MCF 10A (cell line): ENCODE data around the gene CDC42EP1. TPM values are rescaled to one million over a fixed set of nuclear protein-coding genes. Genes with fewer than 3 reads are reported as not detected.
"Not testable (repeated sequence)": the region's sequence is repeated elsewhere in the genome, so short reads cannot be mapped to it uniquely, and the experiment has no call there.

Source experiments
- BruUV-seq: library from RNA; stranded (reverse); fragments of 400-500 nt; replicated peaks from 2 replicates; lab custom pipeline; 2021; lab: Mats Ljungman, UMichigan
- CTCF ChIA-PET: fragments of 300-600 bp; sonication (Branson Sonifier 250); formaldehyde crosslinking; extraction: SDS; loops from one replicate; lab custom pipeline; 2021; ENCODE audit warnings: antibody characterized with exemption, inconsistent platforms; lab: Yijun Ruan, JAX
- POLR2A ChIA-PET: fragments of 300-600, 350-650 bp; sonication (Branson Sonifier 250); formaldehyde crosslinking; extraction: SDS; loops from one replicate; lab custom pipeline; 2020; ENCODE audit warnings: antibody characterized with exemption, inconsistent platforms; lab: Yijun Ruan, JAX
- DNase-seq: peaks from one replicate; pipeline ENCODE4 v3.0.0-alpha.2; 2018; ENCODE audit not compliant: unreplicated experiment
- H3K27ac Mint-ChIP-seq: one replicate; pipeline ENCODE4 v1.8.0; 2022; ENCODE audit warnings: mild to moderate bottlenecking, low read depth, mixed read lengths; ENCODE audit not compliant: unreplicated experiment
- H3K27me3 Mint-ChIP-seq: one replicate; pipeline ENCODE4 v1.8.0; 2022; ENCODE audit warnings: mixed read lengths; ENCODE audit not compliant: insufficient read depth, unreplicated experiment
- H3K36me3 Mint-ChIP-seq: one replicate; pipeline ENCODE4 v1.8.0; 2022; ENCODE audit warnings: mild to moderate bottlenecking, moderate library complexity, mixed read lengths; ENCODE audit not compliant: insufficient read depth, unreplicated experiment
- H3K4me1 Mint-ChIP-seq: one replicate; pipeline ENCODE4 v1.8.0; 2022; ENCODE audit warnings: mixed read lengths; ENCODE audit not compliant: insufficient read depth, unreplicated experiment
- H3K4me3 Mint-ChIP-seq: one replicate; pipeline ENCODE4 v1.8.0; 2022; ENCODE audit warnings: mild to moderate bottlenecking, moderate library complexity, mixed read lengths; ENCODE audit not compliant: unreplicated experiment
- H3K9me3 Mint-ChIP-seq: one replicate; pipeline ENCODE4 v1.8.0; 2022; ENCODE audit warnings: mixed read lengths; ENCODE audit not compliant: unreplicated experiment
- intact Hi-C: fragments of 100-400 bp; cut with micrococcal nuclease; formaldehyde crosslinking; loops from 2 replicates; pipeline ENCODE4 v1.14.1; 2022
- total RNA-seq: library from RNA; stranded (reverse); gene quantifications from 2 replicates; pipeline ENCODE4 v1.2.3, GENCODE V29; 2022
- TF ChIP-seq, protein P1 (sequence below): fragments of 200-600 bp; IDR thresholded peaks from one replicate; pipeline ENCODE4 v1.8.0; 2022; ENCODE audit warnings: antibody characterized with exemption, mild to moderate bottlenecking; ENCODE audit not compliant: unreplicated experiment

CDC42EP1 gene
- total RNA-seq, 1 experiment from 2014 or later, result 148 TPM

DNA sequence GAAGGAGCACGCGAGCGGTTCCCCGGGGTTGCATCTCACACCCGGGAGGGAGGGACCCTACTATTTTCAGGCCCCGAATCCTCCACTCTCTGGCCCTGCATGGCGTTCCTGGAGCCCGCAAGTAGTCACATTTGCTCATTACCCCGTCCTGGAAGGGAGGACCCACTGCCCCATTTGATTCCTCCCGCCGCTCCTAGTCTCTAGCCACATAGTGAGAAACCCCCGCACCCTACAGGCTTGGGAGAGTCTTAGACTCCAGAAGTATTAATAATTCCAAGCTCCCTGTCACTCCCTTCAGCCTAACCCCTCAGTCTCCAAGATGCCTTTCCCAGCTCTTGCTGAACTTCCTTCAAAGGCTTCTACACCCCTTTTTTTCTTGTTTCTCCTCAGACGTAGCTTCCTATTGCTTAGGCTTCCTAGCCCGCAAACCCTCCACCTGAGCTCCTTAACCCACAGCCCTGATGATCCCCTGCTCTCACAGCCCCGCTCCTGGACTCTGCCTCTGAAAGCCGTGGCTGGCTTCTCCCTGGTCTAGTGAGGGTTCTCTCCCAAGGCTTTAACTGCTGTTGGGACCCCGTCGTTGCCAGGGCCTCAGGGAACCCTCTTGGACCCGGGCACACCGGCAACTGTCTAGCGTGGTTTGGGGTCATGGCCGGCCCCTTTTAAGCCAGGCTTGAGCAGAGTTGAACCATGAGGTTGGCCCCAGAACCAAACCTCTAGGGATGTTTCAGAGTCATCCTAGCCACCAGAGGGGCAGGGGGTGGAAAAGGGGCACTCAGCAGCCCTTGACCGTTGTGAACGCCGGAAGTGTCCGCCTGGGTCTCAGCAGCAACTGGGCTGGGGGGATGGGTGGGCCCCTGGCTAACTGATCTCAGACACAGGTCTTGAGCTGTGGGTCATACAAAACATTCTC is 49.2 kb downstream of the CDC42EP1 start:
- TF ChIP-seq, protein P1, sequence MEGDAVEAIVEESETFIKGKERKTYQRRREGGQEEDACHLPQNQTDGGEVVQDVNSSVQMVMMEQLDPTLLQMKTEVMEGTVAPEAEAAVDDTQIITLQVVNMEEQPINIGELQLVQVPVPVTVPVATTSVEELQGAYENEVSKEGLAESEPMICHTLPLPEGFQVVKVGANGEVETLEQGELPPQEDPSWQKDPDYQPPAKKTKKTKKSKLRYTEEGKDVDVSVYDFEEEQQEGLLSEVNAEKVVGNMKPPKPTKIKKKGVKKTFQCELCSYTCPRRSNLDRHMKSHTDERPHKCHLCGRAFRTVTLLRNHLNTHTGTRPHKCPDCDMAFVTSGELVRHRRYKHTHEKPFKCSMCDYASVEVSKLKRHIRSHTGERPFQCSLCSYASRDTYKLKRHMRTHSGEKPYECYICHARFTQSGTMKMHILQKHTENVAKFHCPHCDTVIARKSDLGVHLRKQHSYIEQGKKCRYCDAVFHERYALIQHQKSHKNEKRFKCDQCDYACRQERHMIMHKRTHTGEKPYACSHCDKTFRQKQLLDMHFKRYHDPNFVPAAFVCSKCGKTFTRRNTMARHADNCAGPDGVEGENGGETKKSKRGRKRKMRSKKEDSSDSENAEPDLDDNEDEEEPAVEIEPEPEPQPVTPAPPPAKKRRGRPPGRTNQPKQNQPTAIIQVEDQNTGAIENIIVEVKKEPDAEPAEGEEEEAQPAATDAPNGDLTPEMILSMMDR, result no peak
- H3K27ac Mint-ChIP-seq, result peak overlapping the region; percentile 98
- intact Hi-C loops, result loop anchor here (5.0 kb wide), 1 partner anchor 68 kb away; the partner anchor contains the start of gene LGALS1
- H3K27me3 Mint-ChIP-seq, result no peaks in the 10 kb centered on the region
- H3K4me1 Mint-ChIP-seq, result peaks cover 12% of the 10 kb centered on the region
- DNase-seq, result peak; percentile 15
- H3K4me3 Mint-ChIP-seq, result peak overlapping the region; percentile 85
- BruUV-seq, result TSS peak; percentile 22
- ChIA-PET CTCF (interaction anchor here (0.5 to 1.6 kb wide), 7 partner anchors 13 to 352 kb away, joined by 3 to 7 read pairs (median 4); no protein-coding TSS in a partner anchor), POLR2A (interaction anchor here (0.9 to 4.2 kb wide), 11 partner anchors 8 to 198 kb away, joined by 3 to 31 read pairs (median 18); partner anchors contain the start of genes GCAT, LGALS1, NOL12 and PDXP)
- H3K9me3 Mint-ChIP-seq, result no peaks in the 10 kb centered on the region
- peaks cover under 1% of the 10 kb centered on the region for H3K36me3 Mint-ChIP-seq

DNA sequence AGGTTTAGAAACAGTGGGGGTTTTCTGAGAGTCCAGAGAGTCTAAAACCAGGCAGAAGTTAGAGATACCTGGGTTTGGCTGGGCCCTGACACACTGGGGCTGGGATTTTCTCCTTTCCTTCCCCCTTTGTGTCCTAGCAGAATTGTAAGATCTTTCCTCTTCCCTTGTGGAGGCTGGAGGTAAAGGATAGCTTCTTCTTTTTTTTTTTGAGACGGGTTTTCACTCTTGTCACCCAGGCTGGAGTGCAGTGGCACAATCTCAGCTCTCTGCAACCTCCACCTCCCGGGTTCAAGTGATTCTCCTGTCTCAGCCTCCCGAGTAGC is 49.8 kb downstream of the CDC42EP1 start:
- ChIA-PET CTCF (interaction anchor here (0.5 to 1.6 kb wide), 4 partner anchors 12 to 353 kb away, joined by 3 to 7 read pairs (median 6); no protein-coding TSS in a partner anchor), POLR2A (interaction anchor here (0.9 to 4.2 kb wide), 4 partner anchors 17 to 197 kb away, joined by 3 to 31 read pairs (median 13); partner anchors contain the start of genes GCAT and NOL12)
- DNase-seq, BruUV-seq, intact Hi-C loops, H3K27me3 Mint-ChIP-seq, H3K36me3 Mint-ChIP-seq, H3K9me3 Mint-ChIP-seq: not testable (repeated sequence)
- H3K27ac Mint-ChIP-seq, result peak overlapping the region; percentile 98
- peak overlapping the region; percentile 85 for H3K4me3 Mint-ChIP-seq
- H3K4me1 Mint-ChIP-seq, result peaks cover 12% of the 10 kb centered on the region

DNA sequence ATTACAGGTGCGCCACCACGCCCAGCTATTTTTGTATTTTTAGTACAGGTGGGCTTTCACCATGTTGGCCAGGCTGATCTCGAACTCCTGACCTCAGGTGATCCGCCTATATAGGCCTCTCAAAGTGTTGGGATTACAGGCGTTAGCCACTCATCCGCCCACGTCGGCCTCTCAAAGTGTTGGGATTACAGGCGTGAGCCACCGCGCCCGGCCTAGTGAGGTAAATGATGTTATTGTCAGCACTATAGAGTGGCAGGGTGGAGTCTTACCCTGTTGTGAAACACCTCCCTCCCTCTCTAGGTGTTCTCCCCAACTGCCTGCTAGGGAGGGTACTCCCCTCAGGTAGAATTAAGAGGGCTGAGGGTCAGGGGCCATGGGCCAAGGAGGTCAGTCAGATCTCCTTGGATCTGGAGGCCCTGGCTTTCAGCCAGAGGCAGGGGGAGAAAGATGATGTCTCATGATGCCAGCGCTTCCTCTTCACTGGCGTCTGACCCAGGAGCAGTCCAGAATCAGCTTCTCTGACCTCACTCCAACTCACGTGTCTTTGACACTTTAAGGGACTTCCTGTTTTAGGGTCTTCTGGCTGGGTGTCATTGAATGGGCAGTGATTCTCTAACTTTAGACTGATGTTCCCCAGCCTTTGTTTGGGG is 50.3 kb downstream of the CDC42EP1 start:
- intact Hi-C loops, result no loop called here
- no peak overlapping the region for H3K27ac Mint-ChIP-seq
- ChIA-PET CTCF (interaction anchor here (0.7 to 2.7 kb wide), 4 partner anchors 12 to 354 kb away, joined by 3 to 14 read pairs (median 6); no protein-coding TSS in a partner anchor), POLR2A (interaction anchor here (0.9 to 4.2 kb wide), 3 partner anchors 17 to 130 kb away, joined by 3 to 31 read pairs (median 4); partner anchors contain the start of gene NOL12)
- H3K4me3 Mint-ChIP-seq, result no peak overlapping the region
- no peaks in the 10 kb centered on the region for H3K27me3 Mint-ChIP-seq
- TF ChIP-seq, protein P1, result no peak
- no peak for DNase-seq
- peaks cover 12% of the 10 kb centered on the region for H3K4me1 Mint-ChIP-seq
- no peaks in the 10 kb centered on the region for H3K9me3 Mint-ChIP-seq
- BruUV-seq, result no TSS peak
- peaks cover 7% of the 10 kb centered on the region for H3K36me3 Mint-ChIP-seq

DNA sequence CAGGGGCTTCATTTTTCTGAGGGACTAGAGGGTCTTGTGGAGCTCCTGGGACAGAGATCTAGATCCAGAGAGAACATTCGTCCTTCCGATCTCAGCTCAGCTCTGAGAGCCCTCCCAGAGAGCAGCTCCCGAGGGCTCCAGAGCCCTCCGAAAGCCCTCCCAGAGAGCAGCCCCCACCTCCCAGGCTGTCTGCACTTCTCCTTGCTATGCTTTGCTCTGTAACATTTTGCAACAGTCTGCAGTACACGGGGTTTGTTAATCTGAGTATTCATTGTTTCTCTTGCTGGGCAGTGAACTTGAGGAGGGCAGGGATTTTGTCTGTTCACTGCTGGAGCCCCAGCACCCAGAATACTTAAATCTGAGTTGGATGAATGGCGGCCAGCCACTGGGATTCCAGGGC is 50.9 kb downstream of the CDC42EP1 start:
- no peak overlapping the region for H3K27ac Mint-ChIP-seq
- H3K4me1 Mint-ChIP-seq, result peaks cover 12% of the 10 kb centered on the region
- no peaks in the 10 kb centered on the region for H3K27me3 Mint-ChIP-seq
- peaks cover 13% of the 10 kb centered on the region for H3K36me3 Mint-ChIP-seq
- ChIA-PET CTCF (interaction anchor here (1.2 to 2.7 kb wide), 2 partner anchors 18 to 31 kb away, joined by 3 to 14 read pairs; no protein-coding TSS in a partner anchor), POLR2A (no interaction called here)
- DNase-seq, result no peak
- intact Hi-C loops, result no loop called here
- H3K9me3 Mint-ChIP-seq, result no peaks in the 10 kb centered on the region
- BruUV-seq, result no TSS peak
- TF ChIP-seq, protein P1, result no peak
- H3K4me3 Mint-ChIP-seq, result no peak overlapping the region
